NAMALWA (cell line): ENCODE data around the gene AQP7.
A peak's percentile ranks its signal among the peaks of the same experiment; 100 is the strongest.
"Not testable (repeated sequence)": the region's sequence is repeated elsewhere in the genome, so short reads cannot be mapped to it uniquely, and the experiment has no call there.

Source experiments
- DNase-seq: peaks from one replicate; pipeline ENCODE4 v3.0.0-alpha.2; 2015; ENCODE audit warnings: low spot score

AQP7 gene

DNA sequence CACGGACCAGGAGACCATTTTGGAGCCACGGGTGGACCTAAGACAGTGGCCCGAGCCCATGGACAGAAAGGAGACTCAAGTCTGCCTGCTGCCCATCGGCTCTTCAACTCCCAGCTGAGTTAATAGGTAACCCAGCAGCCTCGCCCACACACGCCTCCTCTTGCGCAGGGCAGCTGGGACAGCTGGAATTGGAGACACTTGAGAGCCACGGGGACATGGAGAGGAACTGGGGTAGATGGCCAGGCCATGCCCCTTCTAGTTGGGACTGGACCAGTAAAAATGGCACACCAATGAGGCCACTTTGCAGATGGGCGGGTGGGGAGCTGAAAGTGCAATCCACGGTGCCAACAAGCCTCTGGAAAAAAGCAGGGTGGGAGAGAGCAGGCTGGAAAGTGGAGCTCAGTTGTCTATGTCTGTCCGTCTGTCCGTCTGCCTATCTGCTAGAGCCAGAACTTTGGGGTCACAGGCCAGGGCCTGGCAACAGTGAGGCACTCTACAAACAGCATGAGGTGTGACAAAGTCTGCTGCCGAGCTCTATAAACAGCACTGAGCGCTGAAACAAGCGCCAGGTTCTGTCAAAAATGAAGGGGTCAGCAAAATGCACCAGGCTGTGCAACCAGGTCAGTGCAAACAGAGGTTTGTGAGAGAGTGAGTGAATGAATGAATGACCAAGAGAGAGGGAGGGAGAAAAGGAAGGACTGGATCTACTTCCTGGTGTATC lies 7.0 kb downstream of the AQP7 start:
- DNase-seq: not testable (repeated sequence)

DNA sequence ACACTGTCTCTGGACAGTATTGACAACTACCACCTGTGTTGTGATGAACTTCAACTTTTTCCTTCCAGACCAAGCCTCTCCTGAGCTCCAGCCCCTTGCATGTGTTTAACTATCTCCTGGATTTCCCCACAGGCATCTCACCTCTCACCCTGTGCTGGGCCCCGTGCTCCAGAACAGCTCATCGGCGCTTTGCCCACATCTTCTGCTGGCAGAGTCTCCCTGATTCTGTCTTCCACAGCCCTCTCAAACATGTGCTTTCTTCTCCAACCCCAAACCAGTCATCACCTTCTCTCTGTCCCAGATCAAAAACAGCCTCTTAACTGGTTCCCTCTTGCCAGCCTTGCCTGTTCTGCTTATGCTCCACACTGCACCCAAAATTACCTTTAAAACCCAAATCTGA lies 8.4 kb downstream of the AQP7 start:
- DNase-seq: not testable (repeated sequence)

DNA sequence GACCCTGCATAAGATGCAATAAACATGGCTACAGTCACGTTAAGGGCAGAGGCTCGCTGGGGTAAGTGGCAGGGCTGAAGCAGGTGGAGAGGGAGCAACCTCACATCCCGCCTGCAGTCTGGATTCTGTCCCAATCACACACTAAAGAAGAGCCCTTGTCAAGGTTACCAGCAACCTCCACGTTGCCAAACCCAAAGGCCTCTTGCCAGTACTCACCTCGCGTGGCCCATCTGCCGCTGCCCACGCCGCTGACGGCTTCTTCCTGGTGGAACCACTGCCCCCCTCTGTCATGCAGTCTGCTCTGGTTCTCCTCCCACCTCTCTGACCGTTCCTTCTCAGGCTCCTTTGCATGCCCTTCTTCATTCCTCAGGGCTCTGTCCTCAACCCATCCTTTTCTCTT lies 8.8 kb downstream of the AQP7 start:
- no peak for DNase-seq

DNA sequence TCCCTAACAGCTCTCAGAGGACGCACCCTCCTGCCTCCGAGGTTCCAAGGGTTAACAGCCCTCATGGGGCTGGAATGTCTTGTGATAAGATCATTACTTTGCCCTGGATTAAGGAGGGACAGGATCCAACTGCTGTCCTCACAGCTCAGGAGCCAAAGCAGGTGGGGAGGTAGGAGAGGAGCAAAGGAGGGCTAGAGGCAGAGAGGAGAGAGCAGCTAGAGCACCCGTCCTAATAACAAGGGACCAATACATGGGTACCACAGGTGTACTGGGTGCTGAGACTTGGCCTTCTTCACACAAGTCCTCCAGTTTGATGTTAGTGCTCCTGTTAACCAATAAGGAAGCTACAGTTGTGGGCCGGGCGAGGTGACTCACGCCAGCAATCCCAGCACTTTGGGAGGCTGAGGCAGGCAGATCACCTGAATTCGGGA lies 9.8 kb downstream of the AQP7 start:
- DNase-seq: not testable (repeated sequence)

DNA sequence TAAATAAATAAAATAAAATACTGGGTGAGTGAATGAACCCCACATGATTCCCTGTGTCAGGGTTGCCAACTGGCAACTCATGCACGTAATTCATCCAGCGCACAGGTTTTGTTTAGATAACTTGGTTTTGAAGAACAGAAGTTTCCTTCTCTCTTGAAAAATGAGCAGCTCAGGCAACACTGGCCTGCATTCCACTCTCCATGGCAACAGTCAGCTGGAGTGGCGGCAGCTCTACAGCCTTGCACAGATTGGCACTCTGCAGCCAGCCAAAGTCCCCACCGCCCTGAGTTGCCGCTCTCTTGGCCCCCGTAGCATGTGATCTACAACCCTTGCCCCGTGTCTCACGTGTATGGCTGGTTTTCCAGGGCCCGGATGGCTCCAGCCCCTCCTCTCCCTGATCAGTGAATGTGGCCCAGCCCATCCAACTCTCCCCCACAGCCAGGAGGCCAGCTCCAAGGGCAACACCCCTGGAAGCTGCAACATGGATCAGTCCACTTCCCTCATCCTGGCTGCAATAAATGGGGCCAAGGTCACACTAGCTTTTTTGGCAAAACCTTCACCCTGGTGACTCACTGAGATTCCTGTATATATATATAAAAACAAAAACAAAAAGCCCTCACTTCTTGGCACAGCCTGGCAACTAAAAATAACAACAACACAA lies 11.1 kb downstream of the AQP7 start:
- not testable (repeated sequence) for DNase-seq

DNA sequence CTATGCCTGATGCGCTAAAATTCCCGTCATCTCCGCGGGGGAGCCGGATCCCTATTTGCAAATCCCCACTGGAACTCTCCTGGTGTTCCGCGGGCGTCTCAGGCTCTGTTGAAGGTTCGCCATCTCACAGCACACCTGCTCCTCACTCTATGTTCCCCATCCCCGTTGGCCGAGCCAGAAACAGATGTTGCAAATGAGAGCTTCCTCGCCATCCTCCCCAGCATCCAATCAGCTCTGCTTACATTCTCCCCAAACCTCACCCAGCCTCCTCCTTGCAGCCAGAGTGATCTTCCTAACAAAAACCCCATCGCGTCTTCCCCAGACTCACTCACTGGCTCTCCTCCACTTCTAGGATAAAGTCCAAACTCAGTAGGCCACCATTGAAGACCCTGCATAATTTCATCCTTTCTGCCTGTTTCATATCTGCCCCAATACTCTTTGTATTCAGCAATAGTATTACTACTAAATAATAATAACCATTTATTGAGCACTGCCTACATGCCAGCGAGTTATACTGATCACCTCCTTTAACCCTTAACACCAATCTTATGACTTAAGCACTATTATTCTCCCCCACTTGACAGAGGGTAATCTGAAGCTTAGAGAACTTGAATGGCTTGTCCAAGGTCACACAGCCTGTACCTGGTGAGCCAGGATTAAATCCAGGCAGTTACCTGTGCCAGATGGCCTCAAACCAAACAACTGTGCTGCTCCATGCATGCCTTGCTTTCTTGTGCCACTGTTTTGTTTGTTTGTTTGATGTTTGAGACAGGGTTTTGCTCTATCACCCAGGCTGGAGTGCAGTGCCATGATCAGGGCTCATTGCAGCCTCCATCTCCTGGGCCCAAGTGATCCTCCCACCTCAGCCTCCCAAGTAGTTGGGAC lies 14.0 kb downstream of the AQP7 start:
- no peak for DNase-seq

DNA sequence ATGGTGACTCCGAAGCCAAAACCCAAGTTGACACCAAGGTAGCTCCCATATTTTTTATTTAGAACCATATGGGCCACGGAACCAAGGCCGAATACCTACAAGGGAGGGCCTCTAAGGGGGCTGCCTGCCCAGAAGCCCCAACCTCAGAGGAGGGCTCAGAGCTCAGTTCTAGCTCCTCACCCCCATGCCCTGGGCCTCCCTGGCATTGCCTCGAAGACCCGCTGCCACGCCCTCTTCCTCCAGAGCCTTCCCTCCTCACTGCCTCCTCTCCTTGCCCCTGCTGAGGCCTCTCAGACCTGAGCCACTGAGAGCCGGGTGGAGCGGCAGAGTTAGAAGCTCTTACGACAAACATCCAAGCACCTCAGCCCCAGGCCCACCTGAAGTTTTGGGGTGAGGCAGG lies 15.4 kb downstream of the AQP7 start:
- not testable (repeated sequence) for DNase-seq

DNA sequence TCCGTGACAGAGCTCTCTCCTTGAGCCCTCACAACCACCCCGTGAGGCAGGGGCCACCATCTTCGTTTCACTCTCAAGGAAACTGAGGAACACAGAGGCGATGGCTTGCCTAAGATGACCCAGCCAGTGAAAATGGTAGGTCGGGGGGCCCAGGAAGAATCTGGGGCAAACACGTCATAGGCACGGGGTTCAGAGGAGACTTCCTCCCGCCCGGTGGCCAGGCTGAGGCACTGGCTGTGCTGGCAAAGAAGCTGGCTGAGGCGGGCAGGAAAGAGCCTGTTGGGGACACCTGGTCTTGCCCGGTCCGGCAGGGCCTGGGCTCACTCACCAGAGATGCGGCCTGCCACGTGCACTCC lies 15.7 kb downstream of the AQP7 start:
- DNase-seq: not testable (repeated sequence)

DNA sequence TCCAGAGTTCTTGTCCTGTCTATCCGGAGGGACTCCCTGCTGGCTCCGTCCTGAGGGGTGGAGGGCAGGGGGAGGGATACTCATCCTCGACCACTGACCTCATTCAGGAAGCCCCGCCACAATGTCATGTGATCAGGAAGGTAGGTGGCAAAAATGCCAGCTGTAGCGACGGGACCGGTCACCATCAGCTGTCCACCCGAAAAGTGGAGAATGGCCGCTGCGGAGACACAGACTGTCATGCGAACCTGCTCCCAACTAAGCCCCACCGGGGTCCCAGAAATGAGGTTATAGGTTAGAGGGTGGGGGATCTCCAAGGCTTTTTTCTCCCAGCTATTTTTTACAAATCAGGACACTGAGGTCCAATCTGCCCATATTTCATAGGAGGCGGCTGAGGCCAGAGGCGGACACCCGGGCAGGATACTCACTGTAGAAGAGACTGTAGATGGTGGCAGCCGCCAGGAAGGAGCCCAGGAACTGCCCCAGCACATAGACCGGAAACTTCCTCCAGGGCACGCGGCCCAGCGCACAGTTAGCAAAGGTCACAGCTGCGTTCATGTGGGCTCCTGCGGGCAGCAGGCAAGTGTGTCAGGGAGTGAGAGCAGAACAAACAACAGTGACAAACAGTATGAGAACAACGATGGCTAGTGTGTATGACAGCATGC lies 16.3 kb downstream of the AQP7 start:
- not testable (repeated sequence) for DNase-seq

DNA sequence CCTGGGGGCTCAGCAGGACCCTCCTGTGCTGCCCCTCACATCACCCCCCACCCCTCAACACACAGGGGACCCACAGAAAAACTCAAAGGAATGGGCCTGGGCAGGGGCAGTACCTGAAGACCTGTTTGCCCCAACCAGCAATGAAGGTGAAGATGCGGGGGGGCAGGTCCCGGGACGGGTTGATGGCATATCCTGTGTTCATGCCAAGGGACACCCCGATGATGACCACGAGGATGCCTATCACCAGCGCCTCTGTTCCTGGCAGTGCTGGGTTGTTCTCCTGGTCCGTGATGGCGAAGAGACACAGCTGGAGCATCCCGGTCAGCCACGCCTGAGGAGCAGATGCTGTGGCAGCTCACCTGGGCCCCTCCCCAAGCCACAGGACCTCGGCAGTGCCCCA lies 16.8 kb downstream of the AQP7 start:
- DNase-seq: not testable (repeated sequence)

DNA sequence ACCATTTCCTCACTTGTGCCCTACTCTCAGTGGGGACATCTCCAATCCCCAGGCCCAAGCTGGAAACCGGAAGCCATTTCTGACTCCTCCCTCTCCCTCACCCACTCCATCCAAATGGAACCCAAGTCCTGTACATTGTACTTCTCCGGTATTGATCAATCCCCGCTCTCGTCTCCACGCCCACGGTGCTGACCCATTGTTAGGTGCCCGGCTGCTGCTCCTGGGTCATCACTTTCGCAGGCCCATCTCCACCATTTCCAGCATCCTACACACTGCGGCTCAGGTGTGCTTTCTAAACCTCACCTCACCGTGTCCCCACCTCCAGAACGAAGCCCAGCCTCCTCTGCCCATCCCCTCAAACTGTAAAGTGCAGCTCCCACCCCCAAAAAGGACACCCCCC lies 19.0 kb downstream of the AQP7 start:
- DNase-seq: not testable (repeated sequence)

DNA sequence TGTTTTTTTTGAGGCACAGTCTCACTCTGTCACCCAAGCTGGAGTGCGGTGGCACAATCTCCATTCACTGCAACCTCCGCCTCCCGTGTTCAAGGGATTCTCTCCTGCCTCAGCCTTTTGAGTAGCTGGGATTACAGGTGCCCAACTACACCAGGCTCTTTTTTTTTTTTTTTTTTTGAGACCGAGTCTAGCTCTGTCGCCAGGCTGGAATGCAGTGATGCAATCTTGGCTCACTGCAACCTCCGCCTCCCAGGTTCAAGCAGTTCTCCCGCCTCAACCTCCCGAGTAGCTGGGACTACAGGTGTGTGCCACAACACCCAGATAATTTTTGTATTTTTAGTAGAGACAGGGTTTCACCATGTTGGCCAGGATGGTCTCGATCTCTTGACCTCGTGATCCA lies 20.0 kb downstream of the AQP7 start:
- DNase-seq: not testable (repeated sequence)

DNA sequence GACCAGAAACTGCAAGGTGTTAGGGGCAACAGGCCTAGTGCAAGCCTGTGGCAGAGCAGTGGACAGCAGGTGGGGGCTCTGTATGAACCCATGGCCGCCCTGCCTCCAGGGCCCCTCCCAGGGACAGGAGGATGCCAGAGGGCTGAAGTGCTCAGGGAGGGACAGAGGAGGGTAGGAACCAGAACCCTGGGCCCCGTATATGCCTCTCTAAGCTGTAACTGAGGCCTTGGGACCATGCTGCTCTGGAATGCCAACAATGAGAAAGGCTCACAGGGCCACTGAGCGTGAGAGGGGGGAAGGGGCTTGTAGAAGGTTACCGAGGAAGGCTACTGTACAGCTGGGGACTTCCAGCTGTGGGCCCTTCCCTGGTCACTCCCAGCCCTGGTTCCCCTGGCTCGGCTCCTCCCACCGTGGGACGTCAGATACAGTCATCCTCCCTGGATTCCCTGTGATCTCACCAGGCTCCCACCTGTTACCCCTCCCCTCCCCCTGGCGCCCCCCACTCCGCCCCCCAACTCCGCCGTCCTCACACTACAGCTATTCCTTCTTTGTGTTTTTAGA lies 21.1 kb downstream of the AQP7 start:
- no peak for DNase-seq

DNA sequence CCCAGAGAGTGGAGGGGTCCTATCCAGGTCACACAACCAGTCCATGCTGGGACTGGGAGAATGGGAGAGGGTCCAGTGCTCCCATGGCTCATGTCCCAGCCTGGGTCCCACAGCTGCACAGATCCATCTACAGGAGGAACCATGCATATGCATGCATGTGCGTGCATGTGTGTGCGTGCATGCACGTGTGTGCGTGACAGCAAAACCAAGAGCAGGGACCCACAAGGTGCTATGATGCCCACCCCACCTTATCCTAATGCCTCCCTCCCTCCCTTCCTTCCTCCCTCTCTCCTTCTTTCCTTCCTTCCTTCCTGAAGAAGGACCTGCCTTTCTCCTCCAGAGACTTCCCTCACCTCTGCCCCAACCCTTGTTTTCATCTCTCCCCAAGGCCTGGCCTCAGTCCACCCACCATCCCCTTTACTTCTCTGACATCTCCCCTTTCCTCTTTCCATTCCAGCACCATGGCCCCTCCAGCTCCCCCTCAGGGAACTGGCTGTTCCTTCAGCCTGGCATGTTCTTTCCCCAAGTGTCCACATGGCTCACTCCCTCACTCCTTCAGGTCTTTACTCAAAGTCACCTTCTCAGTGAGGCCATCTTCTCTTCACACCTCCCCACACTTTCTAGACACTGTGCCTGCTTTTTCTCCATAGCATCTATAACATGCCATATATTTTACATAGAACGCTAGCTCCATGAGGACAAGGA lies 21.8 kb downstream of the AQP7 start:
- peak; percentile 23 for DNase-seq

DNA sequence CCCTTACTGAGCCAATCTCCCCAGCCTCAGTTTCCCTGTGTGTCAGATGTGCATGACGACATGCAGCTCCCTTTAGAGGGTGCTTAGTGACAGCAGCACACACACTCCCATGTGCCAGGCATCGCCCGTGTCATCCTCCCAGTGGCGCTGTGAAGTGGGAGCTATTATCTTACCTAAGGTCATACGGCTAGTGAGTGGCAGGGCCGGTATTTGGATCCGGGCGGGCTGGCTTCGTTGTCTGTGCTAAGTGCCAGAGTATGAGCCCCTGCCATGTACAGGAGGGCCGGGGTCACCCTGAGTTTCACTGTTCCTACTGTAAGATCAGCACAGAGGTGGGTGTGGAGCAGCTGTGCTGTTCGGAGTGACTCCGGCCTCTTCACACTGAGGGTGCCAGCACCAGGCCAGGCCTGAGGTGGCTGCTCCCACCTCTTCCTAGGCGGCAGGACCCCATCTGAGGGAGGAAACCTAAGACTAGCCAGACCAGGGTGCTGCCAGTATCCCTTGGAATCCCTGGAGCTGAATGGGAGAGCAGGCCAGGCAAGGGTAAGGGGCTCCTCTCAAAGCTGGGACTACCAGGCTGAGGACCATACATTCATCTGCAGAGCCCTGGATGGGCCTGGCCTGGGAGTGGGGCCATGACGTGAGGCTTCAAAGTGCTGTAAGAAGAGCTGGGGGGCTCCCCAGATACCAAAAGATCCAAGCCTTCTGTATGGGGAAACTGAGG lies 22.5 kb downstream of the AQP7 start:
- no peak for DNase-seq

DNA sequence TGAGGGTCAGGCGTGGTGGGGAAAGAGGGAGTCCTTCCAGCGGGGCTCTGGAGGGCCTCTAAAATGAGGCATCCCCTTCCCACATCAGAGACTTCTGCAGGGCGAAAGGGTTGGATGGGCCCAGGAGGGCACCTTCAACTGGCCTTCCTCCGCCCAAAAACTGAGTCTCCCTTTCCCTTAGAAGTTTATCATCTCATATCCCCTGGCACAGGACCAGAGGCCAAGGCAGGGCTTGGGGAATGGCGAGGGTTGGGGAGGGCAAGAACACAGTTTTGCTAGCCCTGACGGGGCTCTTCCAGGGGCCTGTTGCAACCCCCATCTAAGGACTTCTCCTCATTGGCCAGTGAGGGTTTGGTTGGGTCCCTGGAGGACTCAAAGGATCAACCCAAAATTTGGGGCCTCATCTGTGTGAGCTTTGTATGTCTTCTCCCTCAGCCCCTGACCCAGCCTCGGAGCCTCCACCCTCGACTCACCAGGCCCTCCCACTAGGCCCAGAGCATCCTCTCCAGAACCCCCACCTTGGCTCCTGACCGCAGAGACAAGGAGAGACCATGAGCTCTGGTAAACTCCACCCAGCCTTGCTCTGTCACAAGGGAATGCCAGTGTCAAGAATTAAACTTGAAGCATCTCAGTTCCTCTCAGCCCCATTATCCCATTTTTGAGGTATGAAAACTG lies 24.1 kb downstream of the AQP7 start:
- DNase-seq: no peak

DNA sequence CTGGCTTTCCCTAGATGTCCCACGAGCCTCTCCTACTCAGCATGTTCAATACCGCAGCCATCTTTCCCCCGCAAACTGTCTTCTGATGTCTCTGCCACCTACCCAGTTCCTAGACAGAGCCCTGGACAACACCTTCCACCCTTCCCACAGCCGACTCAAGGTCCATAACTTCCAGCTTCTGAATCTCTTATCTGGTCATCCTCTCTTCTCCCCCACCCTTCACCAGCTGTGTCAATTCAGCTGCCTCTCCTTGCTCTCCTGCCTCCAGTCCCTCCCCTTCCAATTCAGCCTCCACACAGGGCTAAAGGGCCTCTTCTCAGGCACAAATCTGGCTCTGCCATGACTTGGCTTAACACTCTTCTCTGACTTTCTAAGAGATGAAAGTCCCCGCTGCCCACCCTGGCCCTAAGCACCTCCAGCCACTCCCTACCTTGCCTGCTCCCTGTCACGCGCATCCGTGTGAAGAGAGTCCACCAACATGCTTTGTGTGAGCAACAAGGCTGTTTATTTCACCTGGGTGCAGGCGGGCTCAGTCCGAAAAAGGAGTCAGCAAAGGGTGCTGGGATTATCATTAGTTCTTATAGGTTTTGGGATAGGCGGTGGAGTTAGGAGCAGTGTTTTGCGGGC lies 25.2 kb downstream of the AQP7 start:
- no peak for DNase-seq

DNA sequence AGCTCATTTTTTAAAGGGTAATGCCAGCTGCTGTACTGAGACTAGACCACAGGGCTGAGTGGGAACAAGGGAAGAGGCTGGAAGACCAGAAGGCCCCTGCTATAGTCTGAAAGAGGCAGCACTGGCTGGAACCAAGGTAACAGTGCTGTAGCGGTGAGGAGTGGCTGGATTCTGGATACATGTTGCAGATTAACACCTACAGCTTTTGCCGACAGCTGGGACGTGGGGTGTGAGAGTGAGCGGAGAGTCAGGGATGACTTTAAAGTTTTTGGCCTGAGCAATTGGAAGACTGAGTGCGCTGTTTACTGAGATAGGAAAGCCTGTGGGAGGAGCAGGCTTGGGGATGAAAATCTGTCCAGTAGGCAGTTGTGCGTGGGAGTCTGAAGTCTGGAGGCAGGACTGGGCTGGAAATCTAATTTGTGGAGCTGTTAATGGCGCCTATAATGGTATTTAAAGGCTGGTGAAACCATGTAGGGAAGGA lies 26.5 kb downstream of the AQP7 start:
- no peak for DNase-seq

DNA sequence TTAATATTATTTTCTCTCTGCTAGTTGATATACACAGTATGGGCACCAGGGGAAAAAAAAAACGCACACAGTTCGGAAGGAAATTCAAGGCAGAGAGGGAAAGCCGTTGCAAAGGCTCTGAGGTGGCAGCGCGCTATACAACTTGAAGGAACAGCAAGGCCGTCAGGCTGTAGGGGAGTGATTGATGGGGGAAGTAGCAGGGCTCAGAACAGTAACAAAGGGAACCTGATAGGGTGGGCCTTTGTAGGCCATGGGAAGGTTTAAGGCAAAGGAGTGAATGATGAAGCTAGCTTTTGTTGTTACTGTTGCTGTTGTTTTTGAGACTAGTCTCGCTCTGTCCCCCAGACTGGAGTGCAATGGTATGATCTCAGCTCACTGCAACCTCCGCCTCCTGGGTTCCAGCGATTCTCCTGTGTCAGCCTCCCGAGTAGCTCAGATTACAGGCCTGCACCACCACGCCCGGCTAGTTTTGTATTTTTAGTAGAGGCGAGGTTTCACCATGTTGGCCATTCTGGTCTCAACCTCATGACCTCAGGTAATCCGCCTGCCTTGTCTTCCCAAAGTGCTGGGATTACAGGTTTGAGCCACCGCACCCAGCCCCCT lies 27.0 kb downstream of the AQP7 start:
- DNase-seq: no peak
